ENCODE results near the gene THOC2.

- TF ChIP-seq FOXP2 (optimal IDR thresholded peaks at IDR 0.05; ENCODE audit: borderline replicate concordance, extremely low read depth, extremely low read length, insufficient read depth) (no peak), POLR2AphosphoS5 (IDR thresholded peaks at IDR 0.05; ENCODE audit: low read depth, low read length) (no peak), SIN3A (IDR thresholded peaks at IDR 0.05; ENCODE audit: borderline replicate concordance, insufficient read depth, low read length) (no peak)
Observed at GRCh38 chrX:123753656-123754350, 21.0 kb upstream of the THOC2 start.

Data from PFSK-1 (cell line).